K562 (cell line): ENCODE results near the gene CHST7. TPM values are rescaled to one million over a fixed set of nuclear protein-coding genes. Genes with fewer than 3 reads are reported as not detected.

Experiments used
- ATAC-seq: fragments of 200-7000 bp; cut with Tn5 transposase; 3 replicates; pipeline ENCODE4 v1.9.1; 2020; ENCODE audit warnings: moderate library complexity
- BruUV-seq: library from RNA; stranded (reverse); fragments of 400-500 nt; replicated peaks from 2 replicates; lab custom pipeline; 2021; lab: Mats Ljungman, UMichigan
- CTCF ChIA-PET: fragments of 300-600 bp; formaldehyde crosslinking; extraction: SDS; loops from one replicate; lab custom pipeline; 2021; ENCODE audit warnings: low intra/inter-chr PET ratio; lab: Yijun Ruan, JAX
- POLR2A ChIA-PET: fragments of 300-600, 350-650 bp; sonication (Branson Sonifier 250); formaldehyde crosslinking; extraction: SDS; loops from one replicate; lab custom pipeline; 2021; ENCODE audit warnings: antibody characterized with exemption, inconsistent platforms; lab: Yijun Ruan, JAX
- DNase-seq, 4 experiments: peaks; one replicate each; pipeline versions ENCODE4 v3.0.0 to v3.0.0-alpha.2; 2011 to 2018; ENCODE audit warnings: low spot score in 3 of 4, mixed read lengths in 3 of 4; ENCODE audit errors: extremely low read depth in 1 of 4
- FAIRE-seq: peaks from 2 replicates; lab custom pipeline; 2011; peaks lifted over from hg19 to GRCh38; lab: Jason Lieb, UNC
- H2AFZ ChIP-seq: 2 replicates; pipeline ENCODE4 v1.6.0; 2011; ENCODE audit warnings: low read depth, low read length, control low read depth, inconsistent platforms
- H3K27ac ChIP-seq: fragments of 200-600 bp; 3 replicates; pipeline ENCODE4 v1.8.0; 2011; ENCODE audit warnings: low read depth, mild to moderate bottlenecking, control low read depth, inconsistent platforms, low read length, moderate library complexity, mixed read lengths; ENCODE audit errors: extremely low read depth
- H3K27me3 ChIP-seq, 2 experiments: fragments of 300-600 bp in 1 of 2; 2 replicates in 1 of 2; 3 replicates in 1 of 2; pipeline versions ENCODE4 v1.6.0 to v1.8.0; 2011; ENCODE audit warnings: inconsistent platforms in 2 of 2, low read length in 2 of 2, mild to moderate bottlenecking in 1 of 2, mixed read lengths in 1 of 2, moderate library complexity in 1 of 2; ENCODE audit not compliant: control insufficient read depth in 2 of 2, insufficient read depth in 2 of 2
- H3K36me3 ChIP-seq: fragments of 300-600 bp; 3 replicates; pipeline ENCODE4 v1.8.0; 2011; ENCODE audit warnings: mild to moderate bottlenecking, low read length, inconsistent platforms; ENCODE audit not compliant: control insufficient read depth, insufficient read depth
- H3K4me1 ChIP-seq, 2 experiments: fragments of 200-600 bp in 1 of 2; replicated peaks in 1 of 2; 2 replicates in 1 of 2; 3 replicates in 1 of 2; pipeline versions ENCODE4 v1.5.1 to v1.8.0; 2011; ENCODE audit warnings: inconsistent platforms in 2 of 2, low read length in 2 of 2, mild to moderate bottlenecking in 1 of 2, mixed read lengths in 1 of 2, moderate library complexity in 1 of 2; ENCODE audit not compliant: control insufficient read depth in 2 of 2, insufficient read depth in 2 of 2
- H3K4me2 ChIP-seq: 2 replicates; pipeline ENCODE4 v1.6.1; 2011; ENCODE audit warnings: low read length, control low read depth, inconsistent platforms, mixed read lengths; ENCODE audit not compliant: insufficient read depth
- H3K4me3 ChIP-seq: fragments of 200-600 bp; sonication (generic), shearing (Covaris generic); 2 replicates; pipeline ENCODE4 v1.5.1; 2016; ENCODE audit warnings: control low read depth, inconsistent platforms
- H3K79me2 ChIP-seq: fragments of 200-600 bp; 3 replicates; pipeline ENCODE4 v1.8.0; 2011; ENCODE audit warnings: low read length, inconsistent platforms; ENCODE audit not compliant: control insufficient read depth, insufficient read depth
- H3K9ac ChIP-seq, 2 experiments: 2 replicates each; pipeline versions ENCODE4 v1.6.0 to v1.6.1; 2011; ENCODE audit warnings: low read depth in 2 of 2, low read length in 2 of 2, control low read depth in 1 of 2, inconsistent platforms in 1 of 2, mild to moderate bottlenecking in 1 of 2, mixed read lengths in 1 of 2; ENCODE audit not compliant: insufficient read depth in 1 of 2
- H3K9me1 ChIP-seq: one replicate; pipeline ENCODE4 v1.6.0; 2011; ENCODE audit warnings: inconsistent platforms, mild to moderate bottlenecking, low read length, moderate library complexity; ENCODE audit not compliant: control insufficient read depth, insufficient read depth
- H3K9me3 ChIP-seq: replicated peaks from 2 replicates; pipeline ENCODE4 v1.5.1; 2011; ENCODE audit warnings: low read depth, low read length, inconsistent platforms; ENCODE audit not compliant: control insufficient read depth, insufficient read depth
- H4K20me1 ChIP-seq: replicated peaks from 2 replicates; pipeline ENCODE4 v1.6.1; 2011; ENCODE audit warnings: low read length, inconsistent platforms, mixed read lengths; ENCODE audit not compliant: control insufficient read depth, insufficient read depth
- GABPA ChIP-seq: fragments of 200-800 bp; sonication (Bioruptor generic); conservative IDR thresholded peaks from 2 replicates; pipeline ENCODE4 v1.6.1; 2016; ENCODE audit warnings: low read depth, missing genetic modification characterization, missing compliant biosample characterization
- GTF2E2 ChIP-seq: fragments of 200-800 bp; sonication (Bioruptor generic); IDR thresholded peaks from 2 replicates; pipeline ENCODE4 v1.6.1; 2016; ENCODE audit warnings: missing genetic modification characterization, missing compliant biosample characterization
- NCOA4 ChIP-seq: fragments of 450-650 bp; IDR thresholded peaks from 2 replicates; pipeline ENCODE4 v1.6.1; 2018; ENCODE audit warnings: mild to moderate bottlenecking; ENCODE audit not compliant: partially characterized antibody
- NCOR1 ChIP-seq: fragments of 450-650 bp; IDR thresholded peaks from 2 replicates; pipeline ENCODE4 v1.6.1; 2016; ENCODE audit warnings: mild to moderate bottlenecking, moderate library complexity
- SNRNP70 ChIP-seq: fragments of 200-400 bp; formaldehyde crosslinking; optimal IDR thresholded peaks from 2 replicates; pipeline ENCODE3; 2017; ENCODE audit warnings: low read depth, low read length
- ZFPM2 ChIP-seq: fragments of 250-450 bp; sonication (Bioruptor Pico); IDR thresholded peaks from 2 replicates; pipeline ENCODE4 v1.5.1; 2022; ENCODE audit warnings: mild to moderate bottlenecking
- ZNF140 ChIP-seq: fragments of 250-450 bp; sonication (Bioruptor Pico); IDR thresholded peaks from 2 replicates; pipeline ENCODE4 v1.8.0; 2021; ENCODE audit warnings: moderate library complexity, mild to moderate bottlenecking, inconsistent platforms
- ZNF24 ChIP-seq: fragments of 450-650 bp; IDR thresholded peaks from 2 replicates; pipeline ENCODE4 v1.6.1; 2016
- WGBS: fragments of 100-300 bp; shearing (Covaris generic); methylation state at CpG from one replicate; pipeline ENCODE4 v1.1.6; 2016; ENCODE audit warnings: low coverage, mixed read lengths; ENCODE audit not compliant: insufficient coverage; ENCODE audit errors: missing lambda C conversion rate; 5-methylcytosine and 5-hydroxymethylcytosine counted together
- in situ Hi-C: fragments of 300-500 bp; cut with MboI; formaldehyde crosslinking; loops from 4 replicates; pipeline ENCODE4 v1.15.0; 2018; ENCODE audit warnings: inconsistent platforms, mixed read lengths
- intact Hi-C: fragments of 100-400 bp; cut with micrococcal nuclease; formaldehyde crosslinking; loops from 2 replicates; pipeline ENCODE4 v1.14.2; 2022
- polyA plus RNA-seq, 8 experiments: library from polyadenylated mRNA; depleted of rRNA in 4 of 8; stranded (reverse) in 5 of 8; unstranded in 3 of 8; fragments of >200 nt; fragmentation: Nextera tagmentation in 2 of 8; fragmentation: Illumina TruSeq in 1 of 8; extraction: Ambion mirVana in 2 of 8; extraction: Trizol in 1 of 8; gene quantifications; 2 replicates each; pipeline versions ENCODE4 v1.2.1 to v1.2.3, GENCODE V29; 2011 to 2014; ENCODE audit warnings: inconsistent platforms in 1 of 8, missing spikeins in 1 of 8
- total RNA-seq, 7 experiments: library from RNA; depleted of rRNA in 6 of 7; stranded (reverse); fragments of >200 nt in 6 of 7; fragmentation: Illumina TruSeq in 2 of 7; extraction: Trizol in 2 of 7; gene quantifications; 2 replicates each; pipeline versions ENCODE4 v1.2.1 to v1.2.3, GENCODE V29; 2011 to 2021; ENCODE audit warnings: low replicate concordance in 1 of 7
- TF ChIP-seq, protein P1 (sequence below): fragments of 450-650 bp; IDR thresholded peaks from 2 replicates; pipeline ENCODE4 v1.6.1; 2017; ENCODE audit warnings: mild to moderate bottlenecking, moderate library complexity

The CHST7 gene
- total and polyA plus RNA-seq, 9 of the 15 experiments (the other 6 are each of a cell fraction or from before 2014, with no cell fraction given), result 0.04 to 0.41 (median 0.09) TPM; not detected in 2

DNA sequence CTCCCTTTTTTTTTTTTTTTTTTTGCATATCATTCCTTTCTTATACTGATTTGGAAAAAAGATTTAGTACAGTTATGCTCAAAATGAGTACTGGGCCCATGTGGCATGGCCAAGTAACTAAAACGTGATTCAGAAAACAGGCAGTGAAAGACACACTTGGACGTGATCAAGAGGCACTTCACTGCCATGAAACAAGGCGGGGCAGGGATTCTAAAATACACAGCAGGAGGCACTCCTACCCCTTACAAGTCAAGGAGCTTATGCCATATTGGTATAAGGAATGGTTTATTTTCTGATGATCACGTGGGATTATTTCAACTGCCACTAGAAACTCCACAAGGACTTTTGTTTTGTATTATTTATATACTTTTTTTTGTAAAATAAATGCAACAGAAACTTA lies 72.0 kb downstream of the CHST7 start:
- H3K4me3 ChIP-seq, result no peak overlapping the region
- no peaks in the 10 kb centered on the region for H4K20me1 ChIP-seq
- ATAC-seq (no peak), DNase-seq (no peak), FAIRE-seq (no peak)
- in situ Hi-C loops (no loop called here), intact Hi-C loops (no loop called here)
- BruUV-seq, result no TSS peak
- no peak overlapping the region for H2AFZ ChIP-seq
- no peaks in the 10 kb centered on the region for H3K79me2 ChIP-seq
- no peaks in the 10 kb centered on the region for H3K4me1 ChIP-seq
- TF ChIP-seq ZNF24 (no peak), GTF2E2 (tag) (no peak), GABPA (tag) (no peak), SNRNP70 (no peak), NCOR1 (no peak), ZFPM2 (CRISPR knock-in tag) (no peak), ZNF140 (no peak), NCOA4 (no peak)
- TF ChIP-seq, protein P1, sequence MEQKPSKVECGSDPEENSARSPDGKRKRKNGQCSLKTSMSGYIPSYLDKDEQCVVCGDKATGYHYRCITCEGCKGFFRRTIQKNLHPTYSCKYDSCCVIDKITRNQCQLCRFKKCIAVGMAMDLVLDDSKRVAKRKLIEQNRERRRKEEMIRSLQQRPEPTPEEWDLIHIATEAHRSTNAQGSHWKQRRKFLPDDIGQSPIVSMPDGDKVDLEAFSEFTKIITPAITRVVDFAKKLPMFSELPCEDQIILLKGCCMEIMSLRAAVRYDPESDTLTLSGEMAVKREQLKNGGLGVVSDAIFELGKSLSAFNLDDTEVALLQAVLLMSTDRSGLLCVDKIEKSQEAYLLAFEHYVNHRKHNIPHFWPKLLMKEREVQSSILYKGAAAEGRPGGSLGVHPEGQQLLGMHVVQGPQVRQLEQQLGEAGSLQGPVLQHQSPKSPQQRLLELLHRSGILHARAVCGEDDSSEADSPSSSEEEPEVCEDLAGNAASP, result no peak
- no peak overlapping the region for H3K4me2 ChIP-seq
- POLR2A ChIA-PET, result no interaction called here
- H3K9me1 ChIP-seq, result no peaks in the 10 kb centered on the region
- CTCF ChIA-PET, result no interaction called here
- 0% methylated on average over 4 of the region's 4 CpGs for WGBS
- H3K9ac ChIP-seq, result no peak overlapping the region
- H3K9me3 ChIP-seq, result no peaks in the 10 kb centered on the region
- no peak overlapping the region for H3K27ac ChIP-seq
- peaks cover 0 to 17% of the 10 kb centered on the region in 2 experiments; a peak in 2 of 5 replicates for H3K27me3 ChIP-seq
- no peaks in the 10 kb centered on the region for H3K36me3 ChIP-seq
